ENCODE data around the gene FRMD3. TPM values are rescaled to one million over a fixed set of nuclear protein-coding genes. Genes with fewer than 3 reads are reported as not detected.

FRMD3 gene
- total RNA-seq, 1 experiment from 2014 or later: 2.4 TPM

Other genes with a start within 250 kb of the FRMD3 start
- 4.2 and 12.1 TPM in 2 replicates for gene IDNK, start 84.7 kb upstream of the FRMD3 start, total RNA-seq (2014; rRNA removed; shearing (Covaris generic))
- 130 and 142 TPM in 2 replicates for gene UBQLN1, start 169.6 kb upstream of the FRMD3 start, total RNA-seq (2014; rRNA removed; shearing (Covaris generic))